B cell (primary cell): ENCODE data around the gene PLEKHA3. TPM values are rescaled to one million over a fixed set of nuclear protein-coding genes. Genes with fewer than 3 reads are reported as not detected.

Source experiments
- ATAC-seq: fragments of 200-7000 bp; cut with Tn5 transposase; one replicate; pipeline ENCODE4 v1.10.0; 2021; ENCODE audit warnings: low read depth, mild to moderate bottlenecking, moderate number of reproducible peaks, moderate library complexity
- CTCF ChIA-PET: fragments of 350-600 bp; sonication (Branson Sonifier 250); formaldehyde crosslinking; loops from one replicate; lab custom pipeline; 2021; ENCODE audit warnings: antibody characterized with exemption, inconsistent platforms; lab: Charles Lee
- POLR2A ChIA-PET: fragments of 350-600 bp; sonication (Branson Sonifier 250); formaldehyde crosslinking; loops from one replicate; lab custom pipeline; 2021; ENCODE audit warnings: antibody characterized with exemption; lab: Charles Lee
- DNase-seq: peaks from one replicate; pipeline ENCODE4 v3.0.0; 2013
- H2AFZ ChIP-seq: 2 replicates; pipeline ENCODE4 v1.6.1; 2012; ENCODE audit warnings: mild to moderate bottlenecking, low read depth, low read length; ENCODE audit not compliant: insufficient read depth, poor library complexity, severe bottlenecking
- H3K27ac ChIP-seq, 2 donors: 1 replicate in 1 of 2; 2 replicates in 1 of 2; pipeline ENCODE4 v1.5.1; 2012 to 2013; ENCODE audit warnings: low read length in 2 of 2, mild to moderate bottlenecking in 2 of 2, moderate library complexity in 1 of 2
- H3K27me3 ChIP-seq, 4 experiments: fragments of 200-600 bp in 1 of 4; sonication (generic) in 1 of 4; replicated peaks in 1 of 4; 1 replicate in 2 of 4; 2 replicates in 2 of 4; pipeline versions ENCODE4 v1.6.1 to v1.7.0; 2013 to 2016; ENCODE audit warnings: low read length in 3 of 4, mild to moderate bottlenecking in 2 of 4, mixed read lengths in 1 of 4, moderate library complexity in 1 of 4; ENCODE audit not compliant: insufficient read depth in 4 of 4, control insufficient read depth in 3 of 4; ENCODE audit errors: control extremely low read depth in 1 of 4
- H3K36me3 ChIP-seq, 2 experiments: replicated peaks in 1 of 2; 1 replicate in 1 of 2; 2 replicates in 1 of 2; pipeline versions ENCODE4 v1.6.1 to v1.7.1; 2013; ENCODE audit warnings: low read length in 1 of 2; ENCODE audit not compliant: insufficient read depth in 2 of 2, control insufficient read depth in 1 of 2; ENCODE audit errors: control extremely low read depth in 1 of 2, extremely low read depth in 1 of 2
- H3K4me1 ChIP-seq, 2 donors: fragments of 200-600 bp in 1 of 2; sonication (generic) in 1 of 2; 1 replicate in 1 of 2; 2 replicates in 1 of 2; pipeline versions ENCODE4 v1.5.1 to v1.6.1; 2013 to 2017; ENCODE audit warnings: low read length in 2 of 2; ENCODE audit not compliant: control insufficient read depth in 2 of 2, insufficient read depth in 2 of 2
- H3K4me2 ChIP-seq: replicated peaks from 2 replicates; pipeline ENCODE3; 2012; ENCODE audit warnings: mild to moderate bottlenecking, low read depth, low read length; ENCODE audit not compliant: poor library complexity, severe bottlenecking
- H3K4me3 ChIP-seq, 5 experiments: fragments of 200-600 bp in 1 of 5; sonication (generic) in 1 of 5; 1 replicate in 3 of 5; 2 replicates in 2 of 5; pipeline versions ENCODE4 v1.5.1 to v1.7.0; 2011 to 2016; ENCODE audit warnings: low read length in 4 of 5, mild to moderate bottlenecking in 4 of 5, low read depth in 2 of 5, control low read depth in 1 of 5, moderate library complexity in 1 of 5; ENCODE audit not compliant: insufficient read depth in 1 of 5; ENCODE audit errors: control extremely low read depth in 1 of 5, extremely low read depth in 1 of 5
- H3K79me2 ChIP-seq: fragments of 200-600 bp; sonication (generic); one replicate; pipeline ENCODE4 v1.6.0; 2016; ENCODE audit warnings: low read length; ENCODE audit not compliant: control insufficient read depth, insufficient read depth
- H3K9ac ChIP-seq: fragments of 200-600 bp; sonication (generic); 2 replicates; pipeline ENCODE4 v1.6.1; 2017; ENCODE audit warnings: mild to moderate bottlenecking, low read length, moderate library complexity
- H3K9me3 ChIP-seq, 3 donors: one replicate each; pipeline versions ENCODE4 v1.6.1 to v1.7.1; 2013; ENCODE audit warnings: low read length in 2 of 3; ENCODE audit not compliant: control insufficient read depth in 2 of 3, insufficient read depth in 1 of 3; ENCODE audit errors: control extremely low read depth in 1 of 3
- H4K20me1 ChIP-seq: 2 replicates; pipeline ENCODE4 v1.6.0; 2012; ENCODE audit warnings: mild to moderate bottlenecking, low read length; ENCODE audit not compliant: insufficient read depth, control insufficient read depth, poor library complexity, severe bottlenecking
- H3K27ac Mint-ChIP-seq: one replicate; pipeline ENCODE4 v1.8.0; 2021; ENCODE audit warnings: mixed read lengths
- H3K27me3 Mint-ChIP-seq: one replicate; pipeline ENCODE4 v1.8.0; 2021; ENCODE audit warnings: mixed read lengths
- H3K4me1 Mint-ChIP-seq: one replicate; pipeline ENCODE4 v1.8.0; 2021; ENCODE audit warnings: mixed read lengths
- H3K4me3 Mint-ChIP-seq: one replicate; pipeline ENCODE4 v1.8.0; 2021; ENCODE audit warnings: mixed read lengths
- H3K9me3 Mint-ChIP-seq: one replicate; pipeline ENCODE4 v1.8.0; 2022; ENCODE audit warnings: mixed read lengths; ENCODE audit not compliant: insufficient read depth
- CTCF ChIP-seq: fragments of 200-600 bp; IDR thresholded peaks from one replicate; pipeline ENCODE4 v1.8.0; 2022; ENCODE audit warnings: antibody characterized with exemption, mild to moderate bottlenecking
- EZH2 ChIP-seq: IDR thresholded peaks from 2 replicates; pipeline ENCODE4 v1.6.1; 2012; ENCODE audit warnings: borderline replicate concordance, low read depth, mild to moderate bottlenecking, moderate library complexity, low read length; ENCODE audit not compliant: insufficient read depth, poor library complexity, severe bottlenecking
- WGBS: methylation state at CpG from one replicate; pipeline ENCODE4 v1.1.5; 2013; ENCODE audit warnings: missing lambda C conversion rate; ENCODE audit not compliant: insufficient coverage; 5-methylcytosine and 5-hydroxymethylcytosine counted together
- intact Hi-C: fragments of 100-400 bp; cut with micrococcal nuclease; formaldehyde crosslinking; loops from one replicate; pipeline ENCODE4 v1.10.0; 2022
- polyA plus RNA-seq: library from polyadenylated mRNA; depleted of rRNA; stranded (reverse); fragments of >200 nt; gene quantifications from 2 replicates; pipeline ENCODE4 v1.2.3, GENCODE V29; 2012
- total RNA-seq, 2 donors: library from RNA; stranded (reverse); fragments of 120-200 nt in 1 of 2; gene quantifications; 1 replicate in 1 of 2; 2 replicates in 1 of 2; pipeline versions ENCODE4 v1.2.3 to v1.2.4, GENCODE V29; 2013 to 2022

The PLEKHA3 gene
- total and polyA plus RNA-seq, 2 donors (not counting 1 experiment from before 2014, with no cell fraction given) = 4.8 to 29.3 TPM

- Histone ChIP-seq H3K4me3 (peak overlapping the region in 1 of 5 experiments; percentile 97), H3K4me2 (peak overlapping the region; percentile 97), H3K27me3 (no peaks in the 10 kb centered on the region), H2AFZ (no peak overlapping the region), H3K4me1 (peaks cover 7 to 16% of the 10 kb centered on the region in 2 donors), H3K79me2 (peaks cover 22% of the 10 kb centered on the region), H3K9ac (no peak overlapping the region), H4K20me1 (peaks cover 27% of the 10 kb centered on the region), H3K9me3 (no peaks in the 10 kb centered on the region), H3K36me3 (peaks cover 10 to 17% of the 10 kb centered on the region in 2 experiments), H3K27ac (no peak overlapping the region)
- Mint-ChIP-seq H3K4me3 (peak overlapping the region; percentile 49), H3K4me1 (peaks cover 29% of the 10 kb centered on the region), H3K27ac (peak overlapping the region; percentile 59), H3K27me3 (no peaks in the 10 kb centered on the region), H3K9me3 (no peaks in the 10 kb centered on the region)
- TF ChIP-seq CTCF (no peak), EZH2 (no peak)
- DNase-seq (no peak), ATAC-seq (no peak)
- no CpG with 5 or more reads among the region's 4 CpGs for WGBS
- intact Hi-C loops = no loop called here
- POLR2A ChIA-PET = no interaction called here
- CTCF ChIA-PET = interaction anchor here (5.5 kb wide), 1 partner anchor 35 kb away, joined by 34 read pairs; no protein-coding TSS in a partner anchor
Measured at GRCh38 chr2:178448968-178449661, 31.1 kb upstream of the PLEKHA3 start.
